ENCODE data around the gene LIPC.
A peak's percentile ranks its signal among the peaks of the same experiment; 100 is the strongest.

LIPC gene

DNA sequence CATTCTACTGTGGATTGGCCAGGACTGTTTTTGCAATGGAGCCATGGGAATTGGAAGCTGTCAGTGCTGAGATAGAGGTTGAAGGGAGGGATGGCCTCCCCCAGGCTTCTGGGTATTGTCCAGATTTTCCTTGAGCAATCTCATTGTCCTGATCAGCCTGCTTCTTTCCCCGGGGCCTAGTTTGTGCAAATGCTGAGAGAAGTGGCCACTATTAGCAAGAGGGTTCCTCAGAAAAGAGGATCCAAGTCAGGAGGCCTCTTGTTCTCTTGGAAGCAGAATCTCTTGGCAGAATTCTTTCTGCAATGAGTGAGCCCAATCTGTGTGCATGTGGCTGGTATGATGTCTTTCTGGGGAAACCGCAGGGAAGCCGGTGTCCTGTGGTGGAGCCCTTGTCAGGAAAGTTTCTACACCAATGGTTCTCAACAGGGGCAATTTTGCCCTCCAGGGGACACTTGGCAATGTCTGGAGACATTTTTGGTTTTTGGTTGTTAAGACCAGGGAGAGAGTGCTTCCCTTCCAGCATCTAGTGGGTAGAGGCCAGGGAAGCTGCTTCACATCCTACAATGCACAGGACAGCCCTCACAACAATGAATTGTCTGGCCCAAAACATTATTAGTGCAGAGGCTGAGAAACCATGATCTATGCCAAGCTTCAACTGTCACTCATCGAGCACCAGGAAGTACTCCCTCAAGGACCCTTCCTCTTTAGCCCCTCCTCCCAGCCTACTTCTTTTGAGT lies 2.0 kb downstream of the LIPC start:
- FAIRE-seq (no peak), DNase-seq (ENCODE audit: low spot score) (no peak)

DNA sequence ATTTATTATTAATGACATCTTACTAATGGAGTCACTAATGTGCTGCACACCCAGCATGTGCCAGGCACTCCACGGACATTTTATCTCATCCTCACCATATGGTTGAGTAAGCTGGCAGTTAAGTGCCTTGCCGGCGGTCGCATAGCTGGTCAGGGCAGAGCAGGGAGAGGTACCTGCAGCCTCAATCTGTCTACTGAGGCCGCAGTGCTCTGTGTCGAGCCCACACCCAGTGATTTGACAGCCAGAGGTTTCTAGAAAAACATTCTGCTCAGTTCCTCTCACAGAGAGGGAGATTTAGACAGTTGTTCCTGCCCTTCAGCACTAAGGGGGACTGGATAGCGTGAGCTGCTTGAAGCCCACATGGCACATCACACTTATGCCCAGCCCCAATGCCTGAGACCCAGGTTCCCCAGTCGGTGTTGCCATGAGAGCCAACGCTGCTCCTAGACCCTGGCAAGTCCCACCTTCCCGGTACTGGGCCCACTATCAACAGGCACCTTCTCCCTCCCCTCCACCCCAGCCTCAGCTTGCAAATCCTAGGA lies 2.6 kb downstream of the LIPC start:
- FAIRE-seq = no peak
- DNase-seq (ENCODE audit: low spot score) = no peak

DNA sequence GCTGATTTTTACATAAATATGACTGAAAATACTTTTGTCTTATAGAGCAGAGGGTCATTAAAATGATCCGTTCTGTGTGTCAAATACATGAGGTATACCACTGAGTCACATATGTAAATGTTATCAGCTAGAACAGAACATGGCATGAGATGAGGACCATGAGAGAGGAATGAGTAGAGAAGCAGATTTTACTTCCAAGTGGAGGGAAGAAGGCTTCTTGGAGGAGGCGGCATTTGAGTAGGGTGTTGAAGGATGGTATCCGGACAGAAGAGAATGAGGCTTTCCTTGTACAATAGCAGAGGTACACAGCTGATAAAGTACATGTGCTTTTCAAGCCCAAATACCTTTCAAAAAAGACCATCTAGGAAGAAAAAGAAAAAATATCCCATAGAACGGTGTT lies 4.8 kb downstream of the LIPC start:
- FAIRE-seq (no peak), DNase-seq (ENCODE audit: low spot score) (no peak)

DNA sequence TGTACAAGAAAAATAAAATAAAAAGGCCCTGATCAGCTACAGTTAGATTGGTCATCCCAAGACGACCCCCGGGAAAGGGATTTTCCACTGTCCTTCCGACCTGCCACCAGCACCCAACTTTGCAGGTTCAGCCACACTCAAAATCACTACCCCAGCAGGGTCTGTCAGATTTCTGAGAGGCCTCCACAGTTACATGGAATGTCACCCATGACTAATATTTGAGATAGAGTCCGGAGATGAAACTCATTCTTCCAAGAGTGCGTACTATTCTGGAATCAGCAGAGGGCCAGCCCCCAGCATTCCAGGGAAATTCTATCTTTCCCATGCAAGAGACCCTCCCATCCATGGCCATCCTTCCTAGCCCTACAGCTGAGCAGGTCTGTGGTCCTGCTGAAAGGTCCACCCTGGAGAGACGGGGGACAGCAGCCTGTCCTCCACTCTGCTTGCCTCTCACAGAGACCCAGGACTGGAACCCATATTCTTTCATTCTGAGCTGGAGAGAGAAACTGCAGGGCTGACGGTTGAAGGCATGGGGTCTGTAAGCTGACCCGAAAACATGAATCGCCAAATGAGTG lies 5.8 kb downstream of the LIPC start:
- FAIRE-seq = no peak
- DNase-seq (ENCODE audit: low spot score) = no peak

DNA sequence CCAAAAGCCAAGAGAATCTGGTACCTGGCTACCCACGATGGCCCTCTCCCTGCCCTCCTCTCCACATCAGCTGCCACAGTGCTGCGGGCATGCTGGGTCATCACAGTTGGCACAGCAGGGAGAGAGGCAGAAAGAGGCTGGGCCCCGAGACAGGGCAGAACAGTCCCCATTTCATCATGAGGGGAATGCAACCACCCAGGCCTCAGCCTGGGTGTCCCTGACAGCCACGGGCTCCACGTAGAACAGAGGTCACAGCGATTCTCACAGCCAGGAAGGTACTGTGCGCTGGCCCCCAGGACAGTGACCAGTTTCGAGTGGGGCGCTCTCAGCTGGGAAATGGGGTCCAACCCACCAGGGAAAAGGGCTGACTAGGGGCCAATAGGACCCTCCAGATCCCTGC lies 6.3 kb downstream of the LIPC start:
- DNase-seq (ENCODE audit: low spot score) (no peak), FAIRE-seq (no peak)

- FAIRE-seq (peak; percentile 20), DNase-seq (ENCODE audit: low spot score) (peak; percentile 55)
These were observed 7.2 kb downstream of the LIPC start for GRCh38 chr15:58438956-58439355.

GRCh38 chr15:58440158-58440910 lies 8.5 kb downstream of the LIPC start:
- FAIRE-seq (no peak), DNase-seq (ENCODE audit: low spot score) (peak; percentile 53)

DNA sequence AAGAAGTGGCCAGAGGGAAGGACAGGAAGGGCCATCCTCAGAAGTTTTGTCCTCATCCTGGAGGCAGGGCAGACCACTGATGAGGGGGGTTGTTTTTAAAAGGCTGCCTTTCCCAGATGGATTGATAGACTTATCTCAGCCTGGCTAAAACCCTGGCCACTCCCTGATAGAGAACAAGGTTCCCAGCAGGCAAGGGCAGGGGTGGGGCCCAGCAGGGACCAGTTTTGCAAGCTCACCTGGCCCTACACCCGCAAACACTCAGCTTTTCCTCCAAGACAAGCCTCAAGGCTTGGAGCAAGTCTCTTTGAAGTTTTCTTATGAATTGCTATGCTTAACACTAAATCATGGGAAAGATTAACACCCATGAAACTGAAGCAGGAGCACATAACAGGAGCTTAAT lies 9.1 kb downstream of the LIPC start:
- no peak for FAIRE-seq
- DNase-seq (ENCODE audit: low spot score) = no peak

DNA sequence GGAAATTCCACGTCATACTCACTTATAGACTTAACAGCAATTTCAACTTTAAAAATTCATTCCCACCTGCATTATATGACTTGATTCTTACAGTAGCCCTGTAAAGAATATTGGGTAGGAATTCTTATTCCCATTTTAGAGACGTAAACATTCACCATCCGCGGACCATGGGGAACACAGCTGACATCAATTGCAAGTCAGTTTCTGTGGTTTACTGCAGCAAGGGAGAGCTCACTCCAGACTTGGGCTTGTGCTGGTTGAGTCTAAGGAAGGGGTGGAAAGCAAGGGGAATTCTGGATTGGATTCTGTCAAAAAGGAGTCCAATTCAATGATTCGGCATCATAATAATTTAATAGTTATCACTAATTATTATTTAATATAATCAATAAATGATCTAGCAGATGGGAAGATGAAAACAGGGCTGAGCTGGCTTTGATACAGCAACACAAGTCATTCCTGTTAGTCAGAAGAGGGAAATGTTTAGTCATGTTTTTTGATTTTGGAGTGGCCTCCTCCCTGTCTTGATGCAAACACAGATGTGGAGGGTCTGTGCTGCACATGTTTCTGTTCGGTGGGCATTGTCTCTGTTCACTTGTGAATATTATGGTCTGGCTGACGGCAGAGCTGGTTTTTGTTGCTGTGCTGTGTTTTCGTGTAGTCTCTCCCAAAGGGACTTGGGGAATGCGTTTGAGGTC lies 9.7 kb downstream of the LIPC start:
- peak; percentile 62 for DNase-seq (ENCODE audit: low spot score)
- FAIRE-seq = no peak

- FAIRE-seq (no peak), DNase-seq (ENCODE audit: low spot score) (no peak)
These were observed 10.3 kb downstream of the LIPC start for GRCh38 chr15:58442122-58442521.

GRCh38 chr15:58443308-58443707 lies 11.5 kb downstream of the LIPC start:
- no peak for FAIRE-seq
- no peak for DNase-seq (ENCODE audit: low spot score)

GRCh38 chr15:58444056-58444455 lies 12.3 kb downstream of the LIPC start:
- FAIRE-seq = peak; percentile 27

GRCh38 chr15:58444658-58445332 lies 13.0 kb downstream of the LIPC start:
- FAIRE-seq (no peak), DNase-seq (ENCODE audit: low spot score) (no peak)

More at GRCh38 chr15:58444056-58444455, 12.3 kb downstream of the LIPC start:
- no peak for DNase-seq (ENCODE audit: low spot score)

DNA sequence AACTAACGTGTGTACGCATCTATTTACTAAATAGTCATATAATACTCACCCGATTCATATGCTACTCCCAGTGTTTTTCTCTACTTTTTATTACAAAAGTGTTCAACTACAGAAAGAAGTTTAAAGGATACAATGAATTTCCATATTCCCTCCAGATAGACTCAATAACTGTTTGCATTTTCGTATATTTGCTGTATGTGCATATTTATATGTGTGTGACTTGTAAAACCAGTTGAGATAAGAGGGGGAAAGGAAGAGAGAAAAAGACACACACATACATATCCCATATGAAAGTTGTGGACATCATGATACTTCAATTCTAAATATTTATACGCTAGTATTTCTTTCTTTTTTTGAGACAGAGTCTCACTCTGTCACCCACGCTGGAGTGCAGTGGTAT lies 14.1 kb downstream of the LIPC start:
- DNase-seq (ENCODE audit: low spot score) (no peak), FAIRE-seq (no peak)

DNA sequence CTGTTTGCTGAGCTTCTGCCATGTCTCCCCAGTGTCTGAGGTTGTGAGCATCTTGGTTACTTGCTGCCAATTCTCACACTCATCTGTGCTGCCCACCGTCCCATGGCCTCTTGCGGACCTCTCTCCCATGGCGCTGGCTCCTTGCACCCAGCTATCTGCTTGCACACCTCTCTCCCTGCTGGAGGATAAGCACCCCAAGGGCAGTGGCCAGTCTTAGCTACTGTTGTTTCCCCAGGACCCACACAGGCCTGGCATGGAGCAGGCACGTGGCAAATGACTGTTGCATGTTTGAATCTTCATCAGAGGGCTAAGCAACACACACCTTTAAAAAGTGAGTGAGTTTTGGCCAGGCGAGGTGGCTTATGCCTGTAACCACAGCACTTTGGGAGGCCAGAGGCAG lies 14.7 kb downstream of the LIPC start:
- FAIRE-seq (peak; percentile 84), DNase-seq (ENCODE audit: low spot score) (no peak)

DNA sequence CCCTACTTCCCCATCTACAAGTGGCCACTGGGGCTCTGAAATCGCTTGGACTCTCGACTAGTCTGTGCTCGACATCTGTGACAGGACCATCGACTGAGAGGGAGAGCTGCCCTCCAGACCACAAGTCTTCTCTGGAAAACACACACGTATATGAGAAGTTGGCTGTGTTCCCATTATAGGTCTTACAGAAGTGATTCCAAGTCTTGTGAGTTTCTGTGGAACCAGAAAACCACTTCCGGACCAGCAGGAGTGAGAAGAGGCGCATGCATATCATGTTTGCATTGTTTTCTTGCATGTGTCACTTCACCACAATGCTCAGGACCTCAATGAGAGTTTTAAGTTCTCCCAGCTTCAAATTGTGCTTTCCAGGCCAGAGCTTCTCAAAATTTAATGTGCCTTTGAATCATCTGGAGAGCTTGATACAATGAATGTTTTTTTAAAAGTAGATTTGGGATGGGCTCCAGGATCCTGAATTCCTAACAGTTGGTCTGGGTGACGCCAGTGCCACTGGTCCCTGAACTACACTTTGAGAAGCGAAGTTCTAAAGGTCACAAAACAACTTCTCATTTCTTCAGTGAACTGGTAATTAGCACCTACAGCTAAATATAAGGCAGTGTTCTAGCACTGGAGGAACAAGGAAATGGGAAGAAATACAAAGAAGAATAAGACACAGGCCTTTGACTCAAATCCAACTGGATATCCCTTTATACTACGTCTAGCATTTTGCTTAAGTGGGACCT lies 15.7 kb downstream of the LIPC start:
- peak; percentile 98 for FAIRE-seq
- DNase-seq (ENCODE audit: low spot score) = peak; percentile 87

DNA sequence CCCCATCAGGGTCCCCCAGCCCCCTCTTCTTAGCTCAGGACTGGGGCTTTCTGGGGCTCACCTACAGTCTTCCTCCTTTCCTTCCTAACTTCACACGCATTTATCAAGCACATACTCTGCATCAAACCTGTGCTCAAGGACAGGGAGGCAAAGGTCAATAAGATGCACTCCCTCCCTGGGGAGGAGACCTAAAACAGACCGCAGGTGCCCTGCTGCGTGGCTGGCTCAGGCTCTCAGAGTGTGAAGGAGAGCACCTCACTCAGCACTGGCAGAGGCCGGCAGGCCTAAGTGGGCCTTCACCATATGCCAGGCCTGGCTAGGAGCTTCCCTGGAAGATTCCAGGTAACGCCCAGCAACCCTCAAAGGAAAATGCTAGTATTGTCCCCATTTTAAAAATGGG lies 16.5 kb downstream of the LIPC start:
- DNase-seq (ENCODE audit: low spot score) = no peak
- peak; percentile 27 for FAIRE-seq

DNA sequence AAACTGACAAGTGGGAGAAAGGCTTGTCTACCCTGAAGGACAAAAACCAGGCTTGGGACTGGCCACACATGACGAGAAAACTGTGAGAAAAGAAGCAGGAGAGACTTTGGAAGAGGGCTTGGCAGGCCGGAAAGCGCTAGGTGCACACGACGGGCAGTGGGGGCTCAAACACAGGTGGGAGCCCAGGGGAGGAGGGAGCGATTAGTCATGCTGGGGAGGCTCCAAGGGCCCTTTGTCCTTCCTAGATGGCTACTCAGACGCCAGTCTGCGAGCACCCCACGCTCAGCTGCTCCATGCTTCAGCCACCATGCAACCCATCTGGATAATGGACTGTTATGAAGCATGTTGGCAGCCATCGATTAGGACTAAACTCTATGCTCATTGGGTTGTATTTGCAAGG lies 17.1 kb downstream of the LIPC start:
- FAIRE-seq (no peak), DNase-seq (ENCODE audit: low spot score) (no peak)

- FAIRE-seq = no peak
- DNase-seq (ENCODE audit: low spot score) = no peak
These were observed 20.0 kb downstream of the LIPC start for GRCh38 chr15:58451826-58452225.

DNA sequence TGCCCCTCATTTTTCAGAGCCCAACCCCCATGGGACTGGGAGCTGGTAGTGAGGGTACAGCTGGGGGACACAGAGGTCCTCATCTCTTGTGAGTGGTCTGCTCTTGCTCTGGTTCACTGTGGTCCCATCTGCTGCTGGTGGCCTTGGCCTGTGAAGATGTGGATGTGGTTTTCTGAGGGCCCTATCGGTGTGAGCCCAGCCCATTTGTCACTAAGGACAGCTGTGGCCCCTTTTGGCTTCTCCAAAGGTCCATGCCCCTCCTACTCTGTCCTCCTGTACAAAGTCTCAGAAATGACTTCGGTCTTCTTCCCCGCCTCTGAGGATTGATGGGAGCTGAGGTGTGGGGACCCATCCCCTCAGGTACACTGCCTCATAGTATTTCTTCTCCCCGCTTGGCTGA lies 21.0 kb downstream of the LIPC start:
- peak; percentile 52 for FAIRE-seq
- no peak for DNase-seq (ENCODE audit: low spot score)
